ENCODE measurements around the gene SYT9.
A peak's percentile ranks its signal among the peaks of the same experiment; 100 is the strongest.

The SYT9 gene, protein sequence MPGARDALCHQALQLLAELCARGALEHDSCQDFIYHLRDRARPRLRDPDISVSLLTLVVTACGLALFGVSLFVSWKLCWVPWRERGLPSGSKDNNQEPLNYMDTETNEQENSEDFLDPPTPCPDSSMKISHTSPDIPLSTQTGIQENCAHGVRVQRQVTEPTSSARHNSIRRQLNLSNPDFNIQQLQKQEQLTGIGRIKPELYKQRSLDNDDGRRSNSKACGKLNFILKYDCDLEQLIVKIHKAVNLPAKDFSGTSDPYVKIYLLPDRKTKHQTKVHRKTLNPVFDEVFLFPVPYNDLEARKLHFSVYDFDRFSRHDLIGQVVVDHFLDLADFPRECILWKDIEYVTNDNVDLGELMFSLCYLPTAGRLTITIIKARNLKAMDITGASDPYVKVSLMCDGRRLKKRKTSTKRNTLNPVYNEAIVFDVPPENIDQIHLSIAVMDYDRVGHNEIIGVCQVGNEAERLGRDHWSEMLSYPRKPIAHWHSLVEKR

GRCh38 chr11:7251836-7252682 is at the start of gene SYT9:
SYT9 (plus strand) TSS chr11:7251904; CDS start chr11:7252187, 283 bp downstream.
- Histone ChIP-seq H3K27me3 (ENCODE audit: control insufficient read depth, insufficient read depth, low read length) (peaks cover 56% of the 10 kb centered on the region), H3K27ac (ENCODE audit: low read length) (no peak within 1 kb of the TSS), H3K4me3 (ENCODE audit: low read length) (peak within 1 kb of the TSS; percentile 83), H3K9me3 (ENCODE audit: control insufficient read depth, low read depth, low read length) (no peaks in the 10 kb centered on the region), H3K36me3 (ENCODE audit: control insufficient read depth, low read depth, low read length) (no peaks in the 10 kb centered on the region), H3K9ac (ENCODE audit: low read length) (peak within 1 kb of the TSS; percentile 39), H3K4me1 (ENCODE audit: control insufficient read depth, low read depth, low read length) (peaks cover 7% of the 10 kb centered on the region)

GRCh38 chr11:7202412-7202811 is 49.3 kb upstream of the SYT9 start:
- Histone ChIP-seq H3K27ac (ENCODE audit: low read length) (no peak overlapping the region), H3K9ac (ENCODE audit: low read length) (no peak overlapping the region), H3K4me1 (ENCODE audit: control insufficient read depth, low read depth, low read length) (no peaks in the 10 kb centered on the region), H3K36me3 (ENCODE audit: control insufficient read depth, low read depth, low read length) (no peaks in the 10 kb centered on the region), H3K9me3 (ENCODE audit: control insufficient read depth, low read depth, low read length) (no peaks in the 10 kb centered on the region), H3K4me3 (ENCODE audit: low read length) (no peak overlapping the region), H3K27me3 (ENCODE audit: control insufficient read depth, insufficient read depth, low read length) (no peaks in the 10 kb centered on the region)

- Histone ChIP-seq H3K27me3 (ENCODE audit: control insufficient read depth, insufficient read depth, low read length) (no peaks in the 10 kb centered on the region), H3K4me1 (ENCODE audit: control insufficient read depth, low read depth, low read length) (no peaks in the 10 kb centered on the region), H3K4me3 (ENCODE audit: low read length) (no peak overlapping the region), H3K36me3 (ENCODE audit: control insufficient read depth, low read depth, low read length) (no peaks in the 10 kb centered on the region), H3K9ac (ENCODE audit: low read length) (no peak overlapping the region), H3K9me3 (ENCODE audit: control insufficient read depth, low read depth, low read length) (no peaks in the 10 kb centered on the region), H3K27ac (ENCODE audit: low read length) (no peak overlapping the region)
Measured at GRCh38 chr11:7204778-7205177, 46.9 kb upstream of the SYT9 start.

DNA sequence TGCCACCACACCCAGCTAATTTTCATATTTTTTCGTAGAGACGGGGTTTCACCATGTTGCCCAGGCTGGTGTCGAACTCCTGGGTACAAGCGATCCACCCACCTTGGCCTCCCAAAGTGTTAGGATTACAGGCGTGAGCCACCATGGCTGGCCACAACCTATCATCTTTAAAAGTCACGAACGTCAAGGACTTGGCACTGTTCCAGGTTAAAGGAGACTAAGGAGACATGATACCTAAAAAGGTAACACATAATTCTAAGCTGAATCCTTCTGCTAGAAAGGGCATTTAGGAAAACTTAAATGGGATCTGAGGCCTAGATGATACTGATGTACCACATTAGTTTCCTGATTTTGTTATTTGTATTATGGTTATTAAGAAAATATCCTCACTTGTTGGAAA is 43.3 kb upstream of the SYT9 start:
- Histone ChIP-seq H3K27ac (ENCODE audit: low read length) (no peak overlapping the region), H3K9ac (ENCODE audit: low read length) (no peak overlapping the region), H3K36me3 (ENCODE audit: control insufficient read depth, low read depth, low read length) (no peaks in the 10 kb centered on the region), H3K27me3 (ENCODE audit: control insufficient read depth, insufficient read depth, low read length) (no peaks in the 10 kb centered on the region), H3K4me1 (ENCODE audit: control insufficient read depth, low read depth, low read length) (no peaks in the 10 kb centered on the region), H3K4me3 (ENCODE audit: low read length) (no peak overlapping the region), H3K9me3 (ENCODE audit: control insufficient read depth, low read depth, low read length) (no peaks in the 10 kb centered on the region)

- Histone ChIP-seq H3K9ac (ENCODE audit: low read length) (no peak overlapping the region), H3K27me3 (ENCODE audit: control insufficient read depth, insufficient read depth, low read length) (no peaks in the 10 kb centered on the region), H3K4me1 (ENCODE audit: control insufficient read depth, low read depth, low read length) (no peaks in the 10 kb centered on the region), H3K27ac (ENCODE audit: low read length) (no peak overlapping the region), H3K4me3 (ENCODE audit: low read length) (no peak overlapping the region), H3K36me3 (ENCODE audit: control insufficient read depth, low read depth, low read length) (no peaks in the 10 kb centered on the region), H3K9me3 (ENCODE audit: control insufficient read depth, low read depth, low read length) (no peaks in the 10 kb centered on the region)
Measured at GRCh38 chr11:7219491-7219890, 32.2 kb upstream of the SYT9 start.

GRCh38 chr11:7220636-7221035 is 31.1 kb upstream of the SYT9 start:
- Histone ChIP-seq H3K9me3 (ENCODE audit: control insufficient read depth, low read depth, low read length) (no peaks in the 10 kb centered on the region), H3K27ac (ENCODE audit: low read length) (no peak overlapping the region), H3K4me3 (ENCODE audit: low read length) (no peak overlapping the region), H3K27me3 (ENCODE audit: control insufficient read depth, insufficient read depth, low read length) (no peaks in the 10 kb centered on the region), H3K36me3 (ENCODE audit: control insufficient read depth, low read depth, low read length) (no peaks in the 10 kb centered on the region), H3K4me1 (ENCODE audit: control insufficient read depth, low read depth, low read length) (no peaks in the 10 kb centered on the region), H3K9ac (ENCODE audit: low read length) (no peak overlapping the region)

- no peak overlapping the region for H3K4me3 ChIP-seq (ENCODE audit: low read length)
- no peak overlapping the region for H3K9ac ChIP-seq (ENCODE audit: low read length)
- H3K4me1 ChIP-seq (ENCODE audit: control insufficient read depth, low read depth, low read length), result no peaks in the 10 kb centered on the region
- H3K9me3 ChIP-seq (ENCODE audit: control insufficient read depth, low read depth, low read length), result no peaks in the 10 kb centered on the region
- no peaks in the 10 kb centered on the region for H3K27me3 ChIP-seq (ENCODE audit: control insufficient read depth, insufficient read depth, low read length)
- no peaks in the 10 kb centered on the region for H3K36me3 ChIP-seq (ENCODE audit: control insufficient read depth, low read depth, low read length)
- no peak overlapping the region for H3K27ac ChIP-seq (ENCODE audit: low read length)
Measured at GRCh38 chr11:7222619-7223018, 29.1 kb upstream of the SYT9 start.

- Histone ChIP-seq H3K4me1 (ENCODE audit: control insufficient read depth, low read depth, low read length) (peaks cover 9% of the 10 kb centered on the region), H3K4me3 (ENCODE audit: low read length) (no peak overlapping the region), H3K9me3 (ENCODE audit: control insufficient read depth, low read depth, low read length) (no peaks in the 10 kb centered on the region), H3K9ac (ENCODE audit: low read length) (no peak overlapping the region), H3K36me3 (ENCODE audit: control insufficient read depth, low read depth, low read length) (no peaks in the 10 kb centered on the region), H3K27ac (ENCODE audit: low read length) (no peak overlapping the region), H3K27me3 (ENCODE audit: control insufficient read depth, insufficient read depth, low read length) (no peaks in the 10 kb centered on the region)
Measured at GRCh38 chr11:7239877-7240276, 11.8 kb upstream of the SYT9 start.

- Histone ChIP-seq H3K9ac (ENCODE audit: low read length) (no peak overlapping the region), H3K9me3 (ENCODE audit: control insufficient read depth, low read depth, low read length) (no peaks in the 10 kb centered on the region), H3K4me3 (ENCODE audit: low read length) (no peak overlapping the region), H3K36me3 (ENCODE audit: control insufficient read depth, low read depth, low read length) (no peaks in the 10 kb centered on the region), H3K27me3 (ENCODE audit: control insufficient read depth, insufficient read depth, low read length) (peaks cover 16% of the 10 kb centered on the region), H3K4me1 (ENCODE audit: control insufficient read depth, low read depth, low read length) (peaks cover 1% of the 10 kb centered on the region), H3K27ac (ENCODE audit: low read length) (no peak overlapping the region)
Measured at GRCh38 chr11:7245341-7245740, 6.4 kb upstream of the SYT9 start.

GRCh38 chr11:7246179-7246578 is 5.5 kb upstream of the SYT9 start:
- Histone ChIP-seq H3K27me3 (ENCODE audit: control insufficient read depth, insufficient read depth, low read length) (peaks cover 24% of the 10 kb centered on the region), H3K4me1 (ENCODE audit: control insufficient read depth, low read depth, low read length) (no peaks in the 10 kb centered on the region), H3K9me3 (ENCODE audit: control insufficient read depth, low read depth, low read length) (no peaks in the 10 kb centered on the region), H3K9ac (ENCODE audit: low read length) (no peak overlapping the region), H3K36me3 (ENCODE audit: control insufficient read depth, low read depth, low read length) (no peaks in the 10 kb centered on the region), H3K27ac (ENCODE audit: low read length) (no peak overlapping the region), H3K4me3 (ENCODE audit: low read length) (no peak overlapping the region)

GRCh38 chr11:7250166-7250565 is 1.5 kb upstream of the SYT9 start:
- Histone ChIP-seq H3K36me3 (ENCODE audit: control insufficient read depth, low read depth, low read length) (no peaks in the 10 kb centered on the region), H3K27ac (ENCODE audit: low read length) (no peak overlapping the region), H3K9me3 (ENCODE audit: control insufficient read depth, low read depth, low read length) (no peaks in the 10 kb centered on the region), H3K4me3 (ENCODE audit: low read length) (no peak overlapping the region), H3K9ac (ENCODE audit: low read length) (no peak overlapping the region), H3K4me1 (ENCODE audit: control insufficient read depth, low read depth, low read length) (peaks cover 7% of the 10 kb centered on the region), H3K27me3 (ENCODE audit: control insufficient read depth, insufficient read depth, low read length) (peaks cover 53% of the 10 kb centered on the region)

Data from iPS-18a (cell line).